Measurements from ENCODE around the gene TRIM56.
"Not testable (repeated sequence)": the region's sequence is repeated elsewhere in the genome, so short reads cannot be mapped to it uniquely, and the experiment has no call there.

TRIM56 gene, protein sequence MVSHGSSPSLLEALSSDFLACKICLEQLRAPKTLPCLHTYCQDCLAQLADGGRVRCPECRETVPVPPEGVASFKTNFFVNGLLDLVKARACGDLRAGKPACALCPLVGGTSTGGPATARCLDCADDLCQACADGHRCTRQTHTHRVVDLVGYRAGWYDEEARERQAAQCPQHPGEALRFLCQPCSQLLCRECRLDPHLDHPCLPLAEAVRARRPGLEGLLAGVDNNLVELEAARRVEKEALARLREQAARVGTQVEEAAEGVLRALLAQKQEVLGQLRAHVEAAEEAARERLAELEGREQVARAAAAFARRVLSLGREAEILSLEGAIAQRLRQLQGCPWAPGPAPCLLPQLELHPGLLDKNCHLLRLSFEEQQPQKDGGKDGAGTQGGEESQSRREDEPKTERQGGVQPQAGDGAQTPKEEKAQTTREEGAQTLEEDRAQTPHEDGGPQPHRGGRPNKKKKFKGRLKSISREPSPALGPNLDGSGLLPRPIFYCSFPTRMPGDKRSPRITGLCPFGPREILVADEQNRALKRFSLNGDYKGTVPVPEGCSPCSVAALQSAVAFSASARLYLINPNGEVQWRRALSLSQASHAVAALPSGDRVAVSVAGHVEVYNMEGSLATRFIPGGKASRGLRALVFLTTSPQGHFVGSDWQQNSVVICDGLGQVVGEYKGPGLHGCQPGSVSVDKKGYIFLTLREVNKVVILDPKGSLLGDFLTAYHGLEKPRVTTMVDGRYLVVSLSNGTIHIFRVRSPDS

DNA sequence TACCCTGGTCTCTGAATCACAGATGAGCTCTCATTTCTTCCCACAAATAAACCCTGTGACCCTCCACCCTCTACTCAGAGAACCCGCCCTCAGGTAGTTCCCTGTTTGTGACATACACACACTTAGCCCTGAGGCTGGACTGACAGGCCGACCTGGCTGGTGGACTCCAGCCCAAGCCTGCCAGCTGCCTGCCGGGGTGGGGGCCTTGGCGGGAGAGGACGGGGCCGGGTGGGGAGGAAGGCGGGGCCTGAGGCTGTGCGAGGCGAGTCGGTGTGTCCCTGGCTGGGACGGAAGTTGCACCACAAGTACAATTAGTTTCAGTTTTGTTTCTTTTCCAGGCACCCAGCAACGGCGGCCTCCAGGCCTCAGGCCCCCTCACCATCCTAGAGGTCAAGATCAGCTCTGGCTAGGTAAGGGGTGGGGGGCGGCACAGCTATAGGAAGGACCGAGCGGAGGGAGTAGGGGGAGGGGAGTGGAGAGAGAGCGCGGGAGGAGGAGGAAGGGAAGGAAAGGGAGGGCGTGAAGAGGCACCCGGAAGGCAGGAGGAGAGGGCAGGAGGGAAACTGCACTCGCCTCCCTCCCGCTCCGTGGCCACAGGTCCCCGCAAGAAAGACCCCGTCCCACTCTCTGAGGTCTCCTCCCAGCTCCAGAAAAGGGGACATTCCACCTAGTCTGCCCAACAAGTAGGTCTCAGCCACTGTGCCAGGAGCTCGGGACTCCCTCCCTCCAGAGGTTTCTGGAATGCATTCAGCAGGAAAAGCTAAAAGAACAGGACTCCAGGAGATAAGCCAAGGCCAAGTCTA lies at the start of gene TRIM56:
Gene TRIM56, plus strand, starts transcription at position 320 of the 803 bp plus-strand sequence. CDS start 1,832 bp downstream, outside the sequence.
- peak; percentile 89 for DNase-seq (ENCODE audit: low spot score)

DNA sequence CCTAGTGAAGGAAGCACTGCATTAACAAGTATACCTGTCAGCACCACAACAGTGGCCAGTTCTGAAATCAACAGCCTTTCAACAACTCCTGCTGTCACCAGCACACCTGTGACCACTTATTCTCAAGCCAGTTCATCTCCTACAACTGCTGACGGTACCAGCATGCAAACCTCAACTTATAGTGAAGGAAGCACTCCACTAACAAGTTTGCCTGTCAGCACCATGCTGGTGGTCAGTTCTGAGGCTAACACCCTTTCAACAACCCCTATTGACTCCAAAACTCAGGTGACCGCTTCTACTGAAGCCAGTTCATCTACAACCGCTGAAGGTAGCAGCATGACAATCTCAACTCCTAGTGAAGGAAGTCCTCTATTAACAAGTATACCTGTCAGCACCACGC lies 49.3 kb upstream of the TRIM56 start:
- DNase-seq (ENCODE audit: low spot score): no peak

DNA sequence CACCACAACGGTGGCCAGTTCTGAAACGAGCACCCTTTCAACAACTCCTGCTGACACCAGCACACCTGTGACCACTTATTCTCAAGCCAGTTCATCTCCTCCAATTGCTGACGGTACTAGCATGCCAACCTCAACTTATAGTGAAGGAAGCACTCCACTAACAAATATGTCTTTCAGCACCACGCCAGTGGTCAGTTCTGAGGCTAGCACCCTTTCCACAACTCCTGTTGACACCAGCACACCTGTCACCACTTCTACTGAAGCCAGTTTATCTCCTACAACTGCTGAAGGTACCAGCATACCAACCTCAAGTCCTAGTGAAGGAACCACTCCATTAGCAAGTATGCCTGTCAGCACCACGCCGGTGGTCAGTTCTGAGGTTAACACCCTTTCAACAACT lies 44.0 kb upstream of the TRIM56 start:
- DNase-seq (ENCODE audit: low spot score): not testable (repeated sequence)

DNA sequence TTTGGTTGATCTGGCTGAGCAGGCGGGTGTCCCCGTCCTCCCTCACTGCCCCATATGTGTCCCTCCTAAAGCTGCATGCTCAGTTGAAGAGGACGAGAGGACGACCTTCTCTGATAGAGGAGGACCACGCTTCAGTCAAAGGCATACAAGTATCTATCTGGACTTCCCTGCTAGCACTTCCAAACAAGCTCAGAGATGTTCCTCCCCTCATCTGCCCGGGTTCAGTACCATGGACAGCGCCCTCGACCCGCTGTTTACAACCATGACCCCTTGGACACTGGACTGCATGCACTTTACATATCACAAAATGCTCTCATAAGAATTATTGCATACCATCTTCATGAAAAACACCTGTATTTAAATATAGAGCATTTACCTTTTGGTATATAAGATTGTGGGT lies 26.9 kb upstream of the TRIM56 start:
- peak; percentile 78 for DNase-seq (ENCODE audit: low spot score)

DNA sequence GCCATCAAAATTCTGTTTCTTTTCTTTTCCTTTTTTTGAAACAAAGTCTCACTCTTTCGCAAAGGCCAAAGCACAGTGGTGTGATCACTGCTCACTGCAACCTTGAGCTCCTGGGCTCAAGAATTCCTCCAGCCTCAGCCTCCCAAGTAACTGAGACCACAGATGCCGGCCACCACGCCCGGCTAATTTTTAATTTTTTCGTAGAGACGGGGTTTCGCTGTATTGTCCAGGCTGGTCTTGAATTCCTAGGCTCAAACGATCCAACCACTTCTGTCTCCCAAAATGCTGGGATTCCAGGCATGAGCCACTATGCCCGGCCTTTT lies 25.7 kb upstream of the TRIM56 start:
- no peak for DNase-seq (ENCODE audit: low spot score)

DNA sequence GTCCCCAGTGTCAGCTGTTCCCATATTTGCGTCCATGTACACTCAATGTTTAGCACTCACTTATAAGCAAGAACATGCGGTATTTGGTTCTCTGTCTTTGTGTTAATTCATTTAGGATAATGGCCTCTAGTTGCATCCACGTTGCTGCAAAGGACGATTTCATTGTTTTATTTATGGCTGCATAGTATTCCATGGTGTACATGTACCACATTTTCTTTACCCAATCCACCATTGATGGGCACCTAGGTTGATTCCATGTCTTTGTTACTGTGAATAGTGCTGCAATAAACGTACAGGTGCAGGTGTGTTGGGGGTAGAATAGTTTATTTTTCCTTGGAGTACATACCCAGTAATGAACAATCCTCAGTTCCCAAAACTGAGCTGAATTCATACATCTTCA lies 24.3 kb upstream of the TRIM56 start:
- DNase-seq (ENCODE audit: low spot score): no peak

DNA sequence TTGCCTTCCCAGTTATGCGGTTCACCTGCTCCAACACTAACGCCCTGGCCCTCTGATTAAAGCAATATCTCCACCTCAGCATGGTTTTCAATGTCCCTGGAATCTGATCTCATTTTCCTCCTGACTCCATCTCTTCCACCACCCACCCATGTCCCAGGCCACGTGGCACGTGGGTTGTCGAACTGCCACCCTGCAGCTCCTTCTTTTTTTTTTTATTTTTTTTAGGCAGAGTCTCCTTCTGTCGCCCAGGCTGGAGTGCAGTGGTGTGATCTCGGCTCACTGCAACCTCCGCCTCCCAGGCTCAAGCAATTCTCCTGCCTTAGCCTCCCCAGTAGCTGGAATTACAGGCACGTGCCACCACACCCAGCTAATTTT lies 21.1 kb upstream of the TRIM56 start:
- not testable (repeated sequence) for DNase-seq (ENCODE audit: low spot score)

DNA sequence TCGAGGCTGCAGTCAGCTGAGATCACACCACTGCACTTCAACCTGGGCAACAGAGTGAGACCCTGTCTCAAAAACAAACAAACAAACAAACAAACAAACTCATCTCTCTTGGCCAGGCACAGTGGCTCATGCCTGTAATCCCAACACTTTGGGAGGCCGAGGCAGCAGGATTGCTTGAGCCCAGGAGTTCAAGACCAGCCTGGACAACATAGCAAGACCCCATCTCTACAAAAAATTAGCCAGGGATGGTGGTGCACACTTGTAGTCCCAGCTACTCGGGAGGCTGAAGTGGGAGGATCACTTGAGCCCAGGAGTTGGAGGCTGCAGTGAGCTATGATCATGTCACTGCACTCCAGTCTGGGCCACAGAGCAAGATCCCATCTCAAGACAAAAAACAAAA lies 20.1 kb upstream of the TRIM56 start:
- not testable (repeated sequence) for DNase-seq (ENCODE audit: low spot score)

DNA sequence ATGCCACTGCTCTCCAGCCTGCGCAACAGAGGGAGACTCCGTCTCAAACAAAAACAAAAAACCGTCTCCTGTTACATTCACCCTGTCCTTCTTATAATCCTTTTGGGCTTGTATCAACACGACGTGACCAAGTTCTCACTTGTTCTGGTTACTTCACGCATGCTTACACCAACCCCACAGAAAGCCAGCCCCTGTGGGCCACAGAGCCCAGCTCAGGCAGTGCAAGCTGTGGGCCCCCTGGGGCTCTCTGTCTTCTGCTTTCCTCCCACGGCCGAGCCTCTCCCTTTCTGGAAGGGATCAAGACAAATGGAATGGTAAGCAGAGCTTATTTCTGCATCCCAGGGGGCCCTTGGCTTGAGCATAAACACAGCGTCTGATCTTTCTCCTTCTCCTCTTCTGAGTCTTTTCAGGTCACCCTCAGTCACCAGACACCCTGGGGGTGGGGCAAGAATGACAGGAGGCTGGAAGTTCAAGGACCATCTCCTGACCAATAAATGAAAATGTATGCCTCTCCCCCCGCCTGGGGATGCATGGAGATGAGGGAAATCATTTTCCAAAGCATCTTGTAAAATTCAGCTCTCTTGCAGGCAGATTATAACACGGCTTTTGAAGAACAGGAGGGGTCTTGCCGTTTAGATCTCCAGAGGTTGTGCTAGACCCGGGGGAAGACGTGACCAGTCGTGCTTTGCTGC lies 19.0 kb upstream of the TRIM56 start:
- DNase-seq (ENCODE audit: low spot score): no peak

DNA sequence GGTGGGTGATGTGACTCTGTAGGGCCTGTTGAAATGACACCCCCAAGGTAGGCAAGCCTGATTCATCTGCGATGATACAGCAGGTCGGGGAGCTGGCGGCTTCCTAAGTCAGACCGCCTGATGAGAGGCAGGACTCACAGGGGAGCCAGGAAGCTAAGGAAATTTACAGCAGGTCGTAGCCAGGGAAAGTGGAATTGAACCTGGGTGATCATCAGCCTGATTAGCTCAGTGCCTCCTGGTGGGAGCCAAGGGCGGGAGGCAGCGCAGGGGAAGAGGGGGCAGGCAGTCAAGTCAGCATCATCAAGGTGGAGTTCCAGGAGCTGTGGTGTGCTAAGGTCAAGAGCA lies 18.5 kb upstream of the TRIM56 start:
- DNase-seq (ENCODE audit: low spot score): no peak

DNA sequence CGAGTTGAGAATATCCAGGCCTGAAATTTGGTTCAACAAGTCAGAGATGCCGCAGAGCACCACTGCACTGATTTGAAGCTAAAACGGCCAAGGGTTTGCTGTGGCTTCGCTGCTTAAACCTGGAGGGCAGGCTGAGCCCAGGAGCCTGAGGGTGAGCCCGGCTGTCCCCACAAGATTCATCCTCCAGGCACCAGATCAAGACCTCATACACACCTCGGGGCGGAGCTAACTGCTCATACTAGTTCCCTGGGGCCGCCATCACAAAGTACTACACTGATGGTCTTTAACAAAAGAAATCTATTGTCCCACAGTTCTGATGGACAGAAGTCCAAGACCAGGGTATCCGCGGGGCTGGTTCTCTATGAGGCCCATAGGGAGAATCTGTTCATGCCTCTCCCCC lies 16.9 kb upstream of the TRIM56 start:
- DNase-seq (ENCODE audit: low spot score): no peak

DNA sequence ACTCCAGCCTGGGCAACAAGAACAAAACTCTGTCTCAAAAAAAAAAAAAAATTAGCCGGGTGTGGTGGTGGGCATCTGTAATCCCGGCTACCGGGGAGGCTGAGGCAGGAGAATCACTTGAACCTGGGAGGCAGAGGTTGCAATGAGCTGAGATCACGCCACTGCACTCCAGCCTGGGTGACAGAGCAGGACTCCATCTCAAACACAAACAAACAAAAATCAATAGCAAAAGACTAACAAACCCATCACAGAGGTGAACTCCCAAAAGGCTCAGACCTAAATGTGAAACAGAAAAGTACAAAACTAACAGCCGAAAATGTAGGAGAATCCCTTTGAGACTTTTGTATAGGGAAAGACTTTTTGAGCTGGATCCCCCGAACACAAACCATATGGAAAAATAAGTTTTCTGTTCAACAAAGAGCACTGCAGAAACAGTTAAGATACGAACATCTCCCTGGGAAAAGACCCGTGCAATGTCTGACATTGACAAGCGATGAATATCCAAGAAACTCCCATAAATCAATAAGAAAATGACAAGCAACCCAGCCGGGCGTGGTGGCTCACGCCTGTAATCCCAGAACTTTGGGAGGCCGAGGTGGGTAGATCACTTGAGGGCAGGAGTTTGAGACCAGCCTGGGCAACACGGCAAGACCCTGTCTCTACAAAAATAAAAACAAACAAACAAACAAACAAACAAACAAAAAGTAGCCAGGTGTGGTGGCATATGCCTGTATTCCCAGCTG lies 13.7 kb upstream of the TRIM56 start:
- DNase-seq (ENCODE audit: low spot score): not testable (repeated sequence)

DNA sequence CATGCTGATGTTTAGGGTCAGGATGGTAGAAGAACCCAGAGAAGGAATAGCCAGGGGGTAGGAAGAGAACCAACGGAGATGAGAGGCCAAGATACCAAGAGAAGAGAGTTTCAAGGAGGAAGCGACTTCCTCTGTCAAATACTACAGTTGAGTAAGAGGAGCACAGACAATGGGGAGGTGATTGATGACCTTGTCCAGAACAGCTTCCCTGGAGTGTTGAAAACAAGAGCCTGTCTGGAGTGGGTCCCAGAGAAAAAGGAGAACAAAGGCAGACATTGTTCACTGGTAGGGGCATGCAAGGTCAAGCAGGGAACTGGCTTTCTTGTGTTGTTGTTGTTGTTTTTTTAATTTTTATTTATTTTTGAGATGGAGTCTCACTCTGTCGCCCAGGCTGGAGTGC lies 9.6 kb upstream of the TRIM56 start:
- DNase-seq (ENCODE audit: low spot score): no peak

DNA sequence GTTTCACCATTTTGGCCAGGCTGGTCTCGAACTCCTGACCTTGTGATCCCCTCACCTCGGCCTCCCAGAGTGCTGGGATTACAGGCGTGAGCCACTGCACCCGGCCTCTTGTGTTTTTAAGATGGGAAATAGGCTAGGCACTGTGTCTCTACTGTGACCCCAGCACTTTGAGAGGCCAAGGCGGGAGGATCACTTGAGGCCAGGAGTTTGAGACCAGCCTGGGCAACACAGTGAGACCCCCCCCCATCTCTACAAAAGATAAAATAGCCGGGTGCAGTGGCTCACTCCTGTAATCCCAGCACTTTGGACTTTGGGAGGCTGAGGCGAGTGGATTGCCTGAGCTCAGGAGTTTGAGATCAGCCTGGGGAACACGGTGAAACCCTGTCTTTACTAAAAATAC lies 9.1 kb upstream of the TRIM56 start:
- DNase-seq (ENCODE audit: low spot score): not testable (repeated sequence)

DNA sequence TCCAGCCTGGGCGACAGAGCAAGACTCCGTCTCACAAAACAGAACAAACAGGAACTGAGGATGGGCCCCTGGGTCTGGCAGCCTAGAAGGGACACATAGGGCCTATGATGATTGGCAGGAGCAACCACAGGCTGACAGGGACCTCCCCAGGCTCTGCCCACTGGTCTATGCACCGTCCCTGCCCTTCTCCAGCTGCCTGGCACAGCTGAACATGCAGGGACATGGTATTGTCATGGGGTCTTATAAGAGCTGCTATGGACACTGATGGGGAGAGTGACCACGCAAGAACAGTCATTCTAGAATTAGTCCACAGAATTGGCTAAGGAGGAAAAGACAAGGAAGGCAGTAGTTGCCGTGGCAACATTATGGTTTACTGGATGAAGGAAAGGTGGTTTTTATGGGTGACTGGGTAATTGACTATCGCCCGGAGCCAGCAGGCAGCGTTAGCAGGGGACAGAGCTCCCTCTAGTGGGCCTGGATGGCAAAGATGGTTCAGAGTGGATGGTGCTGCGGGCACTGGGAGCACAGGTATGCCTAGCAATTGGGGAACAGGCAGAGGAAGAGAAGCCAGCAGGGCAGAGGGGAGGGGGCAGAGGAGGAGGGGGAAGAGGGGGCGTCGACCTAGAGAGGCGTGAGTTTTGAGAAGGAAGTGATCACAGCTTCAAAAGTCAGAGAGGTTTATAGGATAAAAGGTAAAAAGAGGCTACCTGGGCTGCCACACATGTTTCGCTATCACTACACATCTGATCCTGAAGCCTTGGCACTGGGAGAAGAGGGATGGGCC lies 7.8 kb upstream of the TRIM56 start:
- peak; percentile 86 for DNase-seq (ENCODE audit: low spot score)

DNA sequence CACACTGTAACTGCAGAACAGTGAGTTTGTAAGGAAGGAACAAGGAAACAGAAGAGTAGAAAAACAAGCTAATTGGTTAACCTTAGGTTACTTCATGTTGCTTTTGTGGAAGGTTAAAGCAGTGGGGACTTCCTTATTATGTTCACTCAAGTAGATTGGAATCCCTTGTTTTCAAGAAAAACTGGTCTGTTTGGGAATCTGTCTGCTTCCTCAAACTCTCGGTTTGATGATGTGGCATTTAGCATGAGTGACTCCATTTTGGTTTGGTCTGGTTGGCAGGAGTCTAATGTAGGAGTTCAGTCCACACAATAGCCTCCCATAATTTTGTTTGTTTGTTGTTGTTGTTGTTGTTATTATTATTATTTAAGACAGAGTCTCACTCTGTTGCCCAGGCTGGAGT lies 3.8 kb upstream of the TRIM56 start:
- no peak for DNase-seq (ENCODE audit: low spot score)

DNA sequence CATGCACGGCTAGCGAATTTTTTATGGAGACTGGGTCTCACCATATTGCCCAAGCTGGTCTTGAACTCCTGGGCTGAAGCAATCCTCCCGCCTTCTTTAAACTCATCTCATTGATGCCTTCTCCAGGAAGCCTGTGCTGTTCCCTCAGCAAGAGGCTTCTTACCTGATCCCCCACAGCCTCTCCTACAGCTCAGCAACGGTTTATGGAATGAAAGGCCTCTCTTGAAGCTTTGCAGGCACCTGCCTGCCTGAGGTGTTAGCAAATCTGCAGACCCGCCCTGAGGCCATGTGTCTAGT lies 468 bp upstream of the TRIM56 start:
- DNase-seq (ENCODE audit: low spot score): no peak

DNA sequence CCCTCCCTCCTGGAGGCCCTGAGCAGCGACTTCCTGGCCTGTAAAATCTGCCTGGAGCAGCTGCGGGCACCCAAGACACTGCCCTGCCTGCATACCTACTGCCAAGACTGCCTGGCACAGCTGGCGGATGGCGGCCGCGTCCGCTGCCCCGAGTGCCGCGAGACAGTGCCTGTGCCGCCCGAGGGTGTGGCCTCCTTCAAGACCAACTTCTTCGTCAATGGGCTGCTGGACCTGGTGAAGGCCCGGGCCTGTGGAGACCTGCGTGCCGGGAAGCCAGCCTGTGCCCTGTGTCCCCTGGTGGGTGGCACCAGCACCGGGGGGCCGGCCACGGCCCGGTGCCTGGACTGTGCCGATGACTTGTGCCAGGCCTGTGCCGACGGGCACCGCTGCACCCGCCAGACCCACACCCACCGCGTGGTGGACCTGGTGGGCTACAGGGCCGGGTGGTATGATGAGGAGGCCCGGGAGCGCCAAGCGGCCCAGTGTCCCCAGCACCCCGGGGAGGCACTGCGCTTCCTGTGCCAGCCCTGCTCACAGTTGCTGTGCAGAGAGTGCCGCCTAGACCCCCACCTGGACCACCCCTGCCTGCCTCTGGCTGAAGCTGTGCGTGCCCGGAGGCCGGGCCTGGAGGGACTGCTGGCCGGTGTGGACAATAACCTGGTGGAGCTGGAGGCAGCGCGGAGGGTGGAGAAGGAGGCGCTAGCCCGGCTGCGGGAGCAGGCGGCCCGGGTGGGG lies 2.2 kb downstream of the TRIM56 start:
- no peak for DNase-seq (ENCODE audit: low spot score)

DNA sequence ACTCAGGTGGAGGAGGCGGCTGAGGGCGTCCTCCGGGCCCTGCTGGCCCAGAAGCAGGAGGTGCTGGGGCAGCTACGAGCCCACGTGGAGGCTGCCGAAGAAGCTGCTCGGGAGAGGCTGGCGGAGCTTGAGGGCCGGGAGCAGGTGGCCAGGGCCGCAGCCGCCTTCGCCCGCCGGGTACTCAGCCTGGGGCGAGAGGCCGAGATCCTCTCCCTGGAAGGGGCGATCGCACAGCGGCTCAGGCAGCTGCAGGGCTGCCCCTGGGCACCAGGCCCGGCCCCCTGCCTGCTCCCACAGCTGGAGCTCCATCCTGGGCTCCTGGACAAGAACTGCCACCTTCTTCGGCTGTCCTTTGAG lies 2.8 kb downstream of the TRIM56 start:
- DNase-seq (ENCODE audit: low spot score): no peak

DNA sequence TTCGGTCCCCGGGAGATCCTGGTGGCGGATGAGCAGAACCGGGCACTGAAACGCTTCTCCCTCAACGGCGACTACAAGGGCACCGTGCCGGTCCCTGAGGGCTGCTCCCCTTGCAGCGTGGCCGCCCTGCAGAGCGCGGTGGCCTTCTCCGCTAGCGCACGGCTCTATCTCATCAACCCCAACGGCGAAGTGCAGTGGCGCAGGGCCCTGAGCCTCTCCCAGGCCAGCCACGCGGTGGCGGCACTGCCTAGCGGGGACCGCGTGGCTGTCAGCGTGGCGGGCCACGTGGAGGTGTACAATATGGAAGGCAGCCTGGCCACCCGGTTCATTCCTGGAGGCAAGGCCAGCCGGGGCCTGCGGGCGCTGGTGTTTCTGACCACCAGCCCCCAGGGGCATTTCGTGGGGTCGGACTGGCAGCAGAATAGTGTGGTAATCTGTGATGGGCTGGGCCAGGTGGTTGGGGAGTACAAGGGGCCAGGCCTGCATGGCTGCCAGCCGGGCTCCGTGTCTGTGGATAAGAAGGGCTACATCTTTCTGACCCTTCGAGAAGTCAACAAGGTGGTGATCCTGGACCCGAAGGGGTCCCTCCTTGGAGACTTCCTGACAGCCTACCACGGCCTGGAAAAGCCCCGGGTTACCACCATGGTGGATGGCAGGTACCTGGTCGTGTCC lies 3.7 kb downstream of the TRIM56 start:
- no peak for DNase-seq (ENCODE audit: low spot score)

Measured in RKO (cell line).